ENCODE results near the gene TTC39A.

The TTC39A gene

DNA sequence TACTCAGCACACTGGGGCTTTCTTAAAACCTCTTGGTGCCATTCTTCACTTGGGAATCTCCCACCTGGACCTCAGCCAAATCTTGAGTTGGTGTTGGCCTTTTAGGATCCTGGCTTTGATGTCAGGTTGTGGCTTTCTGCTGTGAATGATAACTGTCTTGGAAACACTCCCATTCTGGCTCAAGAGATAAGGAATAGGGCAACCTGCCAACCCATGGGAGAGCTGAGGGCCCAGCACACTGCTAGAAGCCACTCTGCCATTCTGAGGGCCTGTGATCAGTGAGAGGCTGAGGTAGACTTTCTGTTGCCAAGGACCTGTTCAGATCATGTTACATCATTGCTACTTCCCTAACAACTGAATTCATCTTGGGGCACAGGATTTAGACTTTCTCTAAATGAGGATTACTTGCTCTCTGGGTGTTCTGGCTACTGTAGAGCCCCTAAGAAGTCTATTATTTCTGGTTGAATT is 45.8 kb downstream of the TTC39A start:
- ChIA-PET POLR2A (no interaction called here), CTCF (no interaction called here)
- TF ChIP-seq, protein P1, sequence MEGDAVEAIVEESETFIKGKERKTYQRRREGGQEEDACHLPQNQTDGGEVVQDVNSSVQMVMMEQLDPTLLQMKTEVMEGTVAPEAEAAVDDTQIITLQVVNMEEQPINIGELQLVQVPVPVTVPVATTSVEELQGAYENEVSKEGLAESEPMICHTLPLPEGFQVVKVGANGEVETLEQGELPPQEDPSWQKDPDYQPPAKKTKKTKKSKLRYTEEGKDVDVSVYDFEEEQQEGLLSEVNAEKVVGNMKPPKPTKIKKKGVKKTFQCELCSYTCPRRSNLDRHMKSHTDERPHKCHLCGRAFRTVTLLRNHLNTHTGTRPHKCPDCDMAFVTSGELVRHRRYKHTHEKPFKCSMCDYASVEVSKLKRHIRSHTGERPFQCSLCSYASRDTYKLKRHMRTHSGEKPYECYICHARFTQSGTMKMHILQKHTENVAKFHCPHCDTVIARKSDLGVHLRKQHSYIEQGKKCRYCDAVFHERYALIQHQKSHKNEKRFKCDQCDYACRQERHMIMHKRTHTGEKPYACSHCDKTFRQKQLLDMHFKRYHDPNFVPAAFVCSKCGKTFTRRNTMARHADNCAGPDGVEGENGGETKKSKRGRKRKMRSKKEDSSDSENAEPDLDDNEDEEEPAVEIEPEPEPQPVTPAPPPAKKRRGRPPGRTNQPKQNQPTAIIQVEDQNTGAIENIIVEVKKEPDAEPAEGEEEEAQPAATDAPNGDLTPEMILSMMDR (IDR thresholded peaks at IDR 0.05; ENCODE audit: control extremely low read depth, extremely low read depth, low read depth, missing control alignments), result no peak
- no peak for DNase-seq (ENCODE audit: extremely low spot score)

- POLR2A ChIA-PET, result no interaction called here
- CTCF ChIA-PET, result interaction anchor here (0.9 to 2.5 kb wide), 3 partner anchors 10 to 15 kb away, joined by 3 to 10 read pairs (median 3); no protein-coding TSS in a partner anchor
- no peak for DNase-seq (ENCODE audit: extremely low spot score)
- TF ChIP-seq, protein P1 (IDR thresholded peaks at IDR 0.05; ENCODE audit: control extremely low read depth, extremely low read depth, low read depth, missing control alignments), result no peak
These were observed 46.4 kb downstream of the TTC39A start for GRCh38 chr1:51283979-51284378.

GRCh38 chr1:51282605-51283004 is 47.8 kb downstream of the TTC39A start:
- CTCF ChIA-PET, result interaction anchor here (1.3 to 2.5 kb wide), 2 partner anchors 14 to 767 kb away, joined by 3 to 10 read pairs; no protein-coding TSS in a partner anchor
- POLR2A ChIA-PET, result no interaction called here
- TF ChIP-seq, protein P1 (IDR thresholded peaks at IDR 0.05; ENCODE audit: control extremely low read depth, extremely low read depth, low read depth, missing control alignments), result no peak
- DNase-seq (ENCODE audit: extremely low spot score), result no peak

- CTCF ChIA-PET, result interaction anchor here (2.5 kb wide), 1 partner anchor 15 kb away, joined by 10 read pairs; no protein-coding TSS in a partner anchor
These were observed 48.6 kb downstream of the TTC39A start for GRCh38 chr1:51281807-51282206.

DNA sequence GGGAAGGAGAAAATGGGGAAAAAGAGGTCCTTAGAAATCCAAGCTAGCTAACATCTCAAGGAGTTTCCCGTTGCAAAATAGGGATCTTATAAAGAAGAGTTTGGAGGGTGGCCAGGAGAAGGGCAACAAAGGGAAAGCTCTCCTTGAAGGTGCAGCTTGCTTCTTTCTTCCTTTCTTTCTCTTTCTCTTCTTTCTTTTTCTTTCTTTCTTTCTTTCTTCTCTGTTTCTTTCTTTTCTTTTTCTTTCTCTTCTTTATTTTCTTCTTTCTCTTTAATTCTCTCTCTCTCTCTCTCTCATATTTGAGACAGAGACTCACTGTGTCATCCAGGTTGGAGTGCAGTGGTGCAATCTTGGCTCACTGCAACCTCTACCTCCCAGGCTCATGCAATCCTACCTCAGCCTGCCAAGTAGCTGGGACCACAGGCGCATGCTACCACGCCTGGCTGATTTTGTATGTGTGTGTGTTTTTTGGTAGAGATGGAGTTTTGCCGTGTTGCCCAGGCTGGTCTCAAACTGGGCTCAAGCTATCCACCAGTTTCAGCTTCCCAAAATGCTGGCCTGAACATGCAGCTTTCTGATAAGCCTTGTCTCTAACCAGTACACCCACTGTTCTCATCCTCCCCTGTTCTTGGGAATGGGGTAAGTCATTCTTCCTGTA is 49.9 kb downstream of the TTC39A start:
- TF ChIP-seq, protein P1 (IDR thresholded peaks at IDR 0.05; ENCODE audit: control extremely low read depth, extremely low read depth, low read depth, missing control alignments), result no peak
- CTCF ChIA-PET, result interaction anchor here (1.4 to 3.2 kb wide), 3 partner anchors 12 to 32 kb away, joined by 4 to 18 read pairs (median 18); no protein-coding TSS in a partner anchor
- no peak for DNase-seq (ENCODE audit: extremely low spot score)
- POLR2A ChIA-PET, result interaction anchor here (1.0 kb wide), 1 partner anchor 33 kb away, joined by 4 read pairs; no protein-coding TSS in a partner anchor

More at GRCh38 chr1:51281807-51282206, 48.6 kb downstream of the TTC39A start:
- TF ChIP-seq, protein P1 (IDR thresholded peaks at IDR 0.05; ENCODE audit: control extremely low read depth, extremely low read depth, low read depth, missing control alignments), result no peak
- DNase-seq (ENCODE audit: extremely low spot score), result no peak
- POLR2A ChIA-PET, result no interaction called here

- ChIA-PET POLR2A (no interaction called here), CTCF (interaction anchor here (1.3 to 2.2 kb wide), 2 partner anchors 9 to 12 kb away, joined by 5 to 9 read pairs; no protein-coding TSS in a partner anchor)
- TF ChIP-seq, protein P1 (IDR thresholded peaks at IDR 0.05; ENCODE audit: control extremely low read depth, extremely low read depth, low read depth, missing control alignments), result no peak
- DNase-seq (ENCODE audit: extremely low spot score), result no peak
These were observed 54.1 kb downstream of the TTC39A start for GRCh38 chr1:51276286-51276685.

Measured in GM10248 (cell line).